Left hindlimb (tissue), 1 donor: ENCODE data around the gene CAMK4.

Experiments
- DNase-seq: peaks from one replicate; pipeline ENCODE4 v3.0.0-alpha.2; 2018

The CAMK4 gene

GRCh38 chr5:111447099-111447498 lies 222.9 kb downstream of the CAMK4 start:
- DNase-seq: no peak

- no peak for DNase-seq
These were observed 223.6 kb downstream of the CAMK4 start for GRCh38 chr5:111447822-111448221.

- DNase-seq: no peak
These were observed 229.1 kb downstream of the CAMK4 start for GRCh38 chr5:111453295-111453694.

GRCh38 chr5:111453747-111454146 lies 229.6 kb downstream of the CAMK4 start:
- DNase-seq: no peak

- DNase-seq: no peak
These were observed 230.0 kb downstream of the CAMK4 start for GRCh38 chr5:111454198-111454622.

- no peak for DNase-seq
These were observed 230.6 kb downstream of the CAMK4 start for GRCh38 chr5:111454776-111455175.

- no peak for DNase-seq
These were observed 237.1 kb downstream of the CAMK4 start for GRCh38 chr5:111461255-111461671.

- DNase-seq: no peak
These were observed 237.8 kb downstream of the CAMK4 start for GRCh38 chr5:111461934-111462333.

GRCh38 chr5:111463311-111463710 lies 239.1 kb downstream of the CAMK4 start:
- DNase-seq: no peak

GRCh38 chr5:111469293-111469896 lies 245.2 kb downstream of the CAMK4 start:
- no peak for DNase-seq

- DNase-seq: no peak
These were observed 245.7 kb downstream of the CAMK4 start for GRCh38 chr5:111469903-111470302.

- no peak for DNase-seq
These were observed 247.9 kb downstream of the CAMK4 start for GRCh38 chr5:111472096-111472495.

GRCh38 chr5:111472579-111472978 lies 248.4 kb downstream of the CAMK4 start:
- no peak for DNase-seq

GRCh38 chr5:111478266-111478665 lies 254.1 kb downstream of the CAMK4 start:
- no peak for DNase-seq

GRCh38 chr5:111478898-111479297 lies 254.7 kb downstream of the CAMK4 start:
- no peak for DNase-seq

- DNase-seq: no peak
These were observed 256.2 kb downstream of the CAMK4 start for GRCh38 chr5:111480346-111480745.

- DNase-seq: no peak
These were observed 261.9 kb downstream of the CAMK4 start for GRCh38 chr5:111486055-111486454.

- DNase-seq: no peak
These were observed 262.7 kb downstream of the CAMK4 start for GRCh38 chr5:111486926-111487325.

GRCh38 chr5:111488353-111488752 lies 264.2 kb downstream of the CAMK4 start:
- no peak for DNase-seq

- DNase-seq: no peak
These were observed 268.8 kb downstream of the CAMK4 start for GRCh38 chr5:111493031-111493430.

GRCh38 chr5:111494355-111494999 lies 270.3 kb downstream of the CAMK4 start:
- DNase-seq: no peak

- DNase-seq: no peak
These were observed 271.0 kb downstream of the CAMK4 start for GRCh38 chr5:111495159-111495558.

- DNase-seq: no peak
These were observed 274.2 kb downstream of the CAMK4 start for GRCh38 chr5:111498346-111498745.

GRCh38 chr5:111502956-111503355 lies 278.8 kb downstream of the CAMK4 start:
- no peak for DNase-seq

- no peak for DNase-seq
These were observed 280.9 kb downstream of the CAMK4 start for GRCh38 chr5:111505096-111505495.
